CD4-positive, alpha-beta T cell (primary cell): ENCODE results near the gene FAM193B. TPM values are rescaled to one million over a fixed set of nuclear protein-coding genes. Genes with fewer than 3 reads are reported as not detected.

Experiments
- ATAC-seq: fragments of 200-7000 bp; cut with Tn5 transposase; one replicate; pipeline ENCODE4 v1.10.0; 2022; ENCODE audit warnings: mild to moderate bottlenecking; ENCODE audit not compliant: poor library complexity
- CTCF ChIA-PET: fragments of 350-600 bp; sonication (Branson Sonifier 250); formaldehyde crosslinking; loops from one replicate; lab custom pipeline; 2021; ENCODE audit warnings: antibody characterized with exemption, inconsistent platforms; lab: Charles Lee
- POLR2A ChIA-PET: fragments of 350-600 bp; sonication (Branson Sonifier 250); formaldehyde crosslinking; loops from one replicate; lab custom pipeline; 2021; ENCODE audit warnings: antibody characterized with exemption, inconsistent platforms; lab: Charles Lee
- DNase-seq, 14 experiments: peaks; one replicate each; pipeline ENCODE4 v3.0.0-alpha.2; 2013 to 2020; ENCODE audit warnings: mixed read lengths in 2 of 14
- H3K27ac ChIP-seq, 2 donors: one replicate each; pipeline versions ENCODE4 v1.5.1 to v1.7.0; 2013; ENCODE audit warnings: low read length in 2 of 2, low read depth in 1 of 2, mild to moderate bottlenecking in 1 of 2
- H3K27me3 ChIP-seq, 2 experiments: 1 replicate in 1 of 2; 2 replicates in 1 of 2; pipeline versions ENCODE4 v1.6.1 to v1.7.0; 2013; ENCODE audit warnings: low read length in 2 of 2, control low read depth in 1 of 2, mild to moderate bottlenecking in 1 of 2, moderate library complexity in 1 of 2; ENCODE audit not compliant: insufficient read depth in 2 of 2, control insufficient read depth in 1 of 2
- H3K36me3 ChIP-seq: one replicate; pipeline ENCODE4 v1.6.1; 2013; ENCODE audit warnings: low read length, control low read depth; ENCODE audit not compliant: insufficient read depth
- H3K4me1 ChIP-seq: one replicate; pipeline ENCODE4 v1.6.1; 2013; ENCODE audit warnings: low read length, control low read depth; ENCODE audit not compliant: insufficient read depth
- H3K4me3 ChIP-seq: one replicate; pipeline ENCODE4 v1.5.1; 2013; ENCODE audit warnings: mild to moderate bottlenecking, low read length, moderate library complexity
- H3K9me3 ChIP-seq, 2 experiments: 1 replicate in 1 of 2; 2 replicates in 1 of 2; pipeline versions ENCODE4 v1.6.1 to v1.7.0; 2013; ENCODE audit warnings: low read length in 2 of 2, mild to moderate bottlenecking in 2 of 2, control low read depth in 1 of 2, moderate library complexity in 1 of 2; ENCODE audit not compliant: control insufficient read depth in 1 of 2, insufficient read depth in 1 of 2
- H3K27ac Mint-ChIP-seq: one replicate; pipeline ENCODE4 v1.8.0; 2020; ENCODE audit warnings: mixed read lengths
- H3K27me3 Mint-ChIP-seq: one replicate; pipeline ENCODE4 v1.8.0; 2021; ENCODE audit warnings: mixed read lengths
- H3K36me3 Mint-ChIP-seq: one replicate; pipeline ENCODE4 v1.8.0; 2021; ENCODE audit warnings: low read depth, mixed read lengths
- H3K4me1 Mint-ChIP-seq: one replicate; pipeline ENCODE4 v1.8.0; 2021; ENCODE audit warnings: low read depth, mixed read lengths
- H3K4me3 Mint-ChIP-seq: one replicate; pipeline ENCODE4 v1.8.0; 2020; ENCODE audit warnings: mild to moderate bottlenecking, mixed read lengths
- H3K9me3 Mint-ChIP-seq: one replicate; pipeline ENCODE4 v1.8.0; 2020; ENCODE audit warnings: mixed read lengths
- CTCF ChIP-seq: fragments of 200-600 bp; IDR thresholded peaks from one replicate; pipeline ENCODE4 v1.8.0; 2022; ENCODE audit warnings: antibody characterized with exemption, mild to moderate bottlenecking
- intact Hi-C, 2 experiments: fragments of 100-400 bp; cut with DNase I in 1 of 2; cut with micrococcal nuclease in 1 of 2; formaldehyde crosslinking; loops; one replicate each; pipeline versions ENCODE4 v1.15.1 to v1.9.0; 2023 to 2025; cut with DNase I, micrococcal nuclease
- polyA plus RNA-seq, 2 donors: library from polyadenylated mRNA; unstranded; fragments of 120-200 nt; gene quantifications; one replicate each; pipeline ENCODE4 v1.2.1, GENCODE V29; 2013
- total RNA-seq, 174 experiments: library from RNA in 2 of 174; stranded (reverse) in 2 of 174; gene quantifications; one replicate each; pipeline ENCODE4 v1.2.3 and lab custom pipeline; 2021 to 2026

Gene FAM193B
- total RNA-seq (100 to 1,000 TPM; 150 to 155 TPM), total RNA-seq (lab: John Stamatoyannopoulos, UW) (29.5 to 231 (median 123) reads per million in 172 experiments)
- polyA plus RNA-seq (2013, experiment 1 of 2), result 71.0 TPM
- 119 TPM for polyA plus RNA-seq (2013, experiment 2 of 2)

GRCh38 chr5:177554474-177555111 lies at the start of gene FAM193B:
Gene FAM193B, minus strand, starts transcription at chr5:177554563. Its CDS starts 105 bp downstream, at chr5:177554458.
- H3K27me3 Mint-ChIP-seq, result no peaks in the 10 kb centered on the region
- Histone ChIP-seq H3K9me3 (no peaks in the 10 kb centered on the region), H3K4me3 (peak within 1 kb of the TSS; percentile 81), H3K4me1 (peaks cover 30% of the 10 kb centered on the region), H3K27ac (no peak within 1 kb of the TSS), H3K27me3 (no peaks in the 10 kb centered on the region), H3K36me3 (peaks cover 12% of the 10 kb centered on the region)
- CTCF ChIA-PET, result no interaction called here
- POLR2A ChIA-PET, result no interaction called here
- peak; percentile 93 to 97 (median 95) for DNase-seq
- intact Hi-C loops, result loop anchor here in 1 of 2 experiments (2.0 to 5.0 kb wide), 5 partner anchors 36 to 1167 kb away; partner anchors contain the start of genes B4GALT7, DDX41, HIGD2A and HNRNPAB
- H3K4me1 Mint-ChIP-seq, result peaks cover 44% of the 10 kb centered on the region
- H3K36me3 Mint-ChIP-seq, result peaks cover 25% of the 10 kb centered on the region
- H3K27ac Mint-ChIP-seq, result peak within 1 kb of the TSS; percentile 71
- no peak for TF ChIP-seq CTCF
- ATAC-seq, result peak; percentile 99
- H3K4me3 Mint-ChIP-seq, result peak within 1 kb of the TSS; percentile 96
- no peaks in the 10 kb centered on the region for H3K9me3 Mint-ChIP-seq

GRCh38 chr5:177604116-177604521 lies 49.8 kb upstream of the FAM193B start:
- Mint-ChIP-seq H3K27me3 (no peaks in the 10 kb centered on the region), H3K27ac (no peak overlapping the region), H3K4me1 (peaks cover 39% of the 10 kb centered on the region), H3K9me3 (no peaks in the 10 kb centered on the region), H3K4me3 (no peak overlapping the region), H3K36me3 (peaks cover 23% of the 10 kb centered on the region)
- no peak for TF ChIP-seq CTCF
- no peak for ATAC-seq
- ChIA-PET CTCF (no interaction called here), POLR2A (no interaction called here)
- intact Hi-C loops, result loop anchor here in 1 of 2 experiments (5.0 kb wide), 1 partner anchor 548 kb away; the partner anchor contains the start of gene NHP2
- peak in 1 of 14 experiments; percentile 20 for DNase-seq
- peaks cover 5% of the 10 kb centered on the region for H3K36me3 ChIP-seq
- no peaks in the 10 kb centered on the region for H3K27me3 ChIP-seq
- H3K9me3 ChIP-seq, result no peaks in the 10 kb centered on the region
- peaks cover 33% of the 10 kb centered on the region for H3K4me1 ChIP-seq
- no peak overlapping the region for H3K4me3 ChIP-seq
- no peak overlapping the region for H3K27ac ChIP-seq

- DNase-seq (no peak), ATAC-seq (no peak)
- Mint-ChIP-seq H3K27ac (no peak overlapping the region), H3K27me3 (no peaks in the 10 kb centered on the region), H3K4me3 (no peak overlapping the region), H3K4me1 (peaks cover 44% of the 10 kb centered on the region), H3K36me3 (peaks cover 27% of the 10 kb centered on the region), H3K9me3 (no peaks in the 10 kb centered on the region)
- H3K27me3 ChIP-seq, result no peaks in the 10 kb centered on the region
- no peak overlapping the region for H3K27ac ChIP-seq
- no peak for TF ChIP-seq CTCF
- H3K4me1 ChIP-seq, result peaks cover 35% of the 10 kb centered on the region
- intact Hi-C loops, result loop anchor here in 1 of 2 experiments (5.0 kb wide), 1 partner anchor 549 kb away; the partner anchor contains the start of gene NHP2
- no peaks in the 10 kb centered on the region for H3K9me3 ChIP-seq
- CTCF ChIA-PET, result no interaction called here
- peaks cover 5% of the 10 kb centered on the region for H3K36me3 ChIP-seq
- no peak overlapping the region for H3K4me3 ChIP-seq
- POLR2A ChIA-PET, result interaction anchor here (0.5 to 0.6 kb wide), 2 partner anchors 43 to 1104 kb away, joined by 3 read pairs; no protein-coding TSS in a partner anchor
These were observed 49.3 kb upstream of the FAM193B start for GRCh38 chr5:177603631-177604030.
